Measurements from ENCODE around the gene TRIP13.

DNA sequence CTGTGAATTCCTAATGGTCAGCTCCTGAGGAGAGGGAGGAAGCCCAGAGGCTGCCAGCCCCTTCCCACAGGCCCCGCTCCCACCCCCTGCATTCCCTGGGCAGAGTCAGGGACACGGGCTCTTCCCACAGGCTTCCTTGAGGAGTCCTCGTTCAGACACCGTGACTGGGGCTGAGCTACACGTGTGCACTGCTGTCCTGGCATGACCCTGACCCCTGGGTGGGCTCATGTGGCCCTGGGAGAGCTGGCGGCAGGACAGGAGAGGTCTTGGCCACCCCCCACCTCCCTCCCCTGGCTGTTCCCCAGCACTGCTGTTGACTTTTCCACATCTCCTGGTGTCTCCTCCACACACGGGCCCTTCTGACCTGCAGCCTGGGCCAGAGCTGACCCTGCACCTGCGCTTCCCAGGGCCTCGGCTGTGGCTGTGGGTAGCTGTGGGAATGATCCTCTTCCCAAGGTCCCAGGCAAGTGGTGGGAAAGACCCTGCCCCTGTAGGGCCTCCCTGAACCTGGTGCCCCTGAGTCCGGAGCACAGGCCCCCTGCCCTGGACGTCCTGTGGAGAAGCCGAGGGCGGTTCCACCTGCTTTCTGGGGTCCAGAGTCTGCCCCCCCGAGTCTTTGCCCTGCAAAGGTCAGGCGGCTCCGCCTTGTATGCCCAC, 59.4 kb downstream of the TRIP13 start:
- TF ChIP-seq, protein P1, sequence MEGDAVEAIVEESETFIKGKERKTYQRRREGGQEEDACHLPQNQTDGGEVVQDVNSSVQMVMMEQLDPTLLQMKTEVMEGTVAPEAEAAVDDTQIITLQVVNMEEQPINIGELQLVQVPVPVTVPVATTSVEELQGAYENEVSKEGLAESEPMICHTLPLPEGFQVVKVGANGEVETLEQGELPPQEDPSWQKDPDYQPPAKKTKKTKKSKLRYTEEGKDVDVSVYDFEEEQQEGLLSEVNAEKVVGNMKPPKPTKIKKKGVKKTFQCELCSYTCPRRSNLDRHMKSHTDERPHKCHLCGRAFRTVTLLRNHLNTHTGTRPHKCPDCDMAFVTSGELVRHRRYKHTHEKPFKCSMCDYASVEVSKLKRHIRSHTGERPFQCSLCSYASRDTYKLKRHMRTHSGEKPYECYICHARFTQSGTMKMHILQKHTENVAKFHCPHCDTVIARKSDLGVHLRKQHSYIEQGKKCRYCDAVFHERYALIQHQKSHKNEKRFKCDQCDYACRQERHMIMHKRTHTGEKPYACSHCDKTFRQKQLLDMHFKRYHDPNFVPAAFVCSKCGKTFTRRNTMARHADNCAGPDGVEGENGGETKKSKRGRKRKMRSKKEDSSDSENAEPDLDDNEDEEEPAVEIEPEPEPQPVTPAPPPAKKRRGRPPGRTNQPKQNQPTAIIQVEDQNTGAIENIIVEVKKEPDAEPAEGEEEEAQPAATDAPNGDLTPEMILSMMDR (IDR thresholded peaks at IDR 0.05 in 4 of 5, conservative IDR thresholded peaks at IDR 0.05 in 1 of 5): no peak
- TF ChIP-seq POLR2A (IDR thresholded peaks at IDR 0.05): no peak

Data from gastrocnemius medialis (tissue), 4 donors.